Naive thymus-derived CD4-positive, alpha-beta T cell (primary cell): ENCODE data around the gene SLC25A52. TPM values are rescaled to one million over a fixed set of nuclear protein-coding genes. Genes with fewer than 3 reads are reported as not detected.
"Not testable (repeated sequence)": the region's sequence is repeated elsewhere in the genome, so short reads cannot be mapped to it uniquely, and the experiment has no call there.

Source experiments
- ATAC-seq: fragments of 150-1000 bp; cut with Tn5 transposase; 2 replicates; pipeline ENCODE4 v1.10.0; 2021; ENCODE audit warnings: mild to moderate bottlenecking, moderate library complexity
- CTCF ChIA-PET: fragments of 350-600 bp; sonication (Branson Sonifier 250); formaldehyde crosslinking; loops from one replicate; lab custom pipeline; 2021; ENCODE audit warnings: antibody characterized with exemption; lab: Charles Lee
- POLR2A ChIA-PET: fragments of 350-600 bp; sonication (Branson Sonifier 250); formaldehyde crosslinking; loops from one replicate; lab custom pipeline; 2021; ENCODE audit warnings: antibody characterized with exemption, inconsistent platforms; lab: Charles Lee
- DNase-seq, 9 donors: peaks; one replicate each; pipeline versions ENCODE4 v3.0.0 to v3.0.0-alpha.2; 2020 to 2022; ENCODE audit warnings: mixed read lengths in 1 of 9
- H3K27ac ChIP-seq: one replicate; pipeline ENCODE4 v1.7.0; 2013; ENCODE audit warnings: mild to moderate bottlenecking, low read depth, low read length, moderate library complexity
- H3K27me3 ChIP-seq, 2 donors: one replicate each; pipeline ENCODE4 v1.7.0; 2013; ENCODE audit warnings: low read length in 2 of 2, mild to moderate bottlenecking in 2 of 2, moderate library complexity in 2 of 2; ENCODE audit not compliant: control insufficient read depth in 2 of 2, insufficient read depth in 2 of 2
- H3K36me3 ChIP-seq, 3 experiments: 1 replicate in 2 of 3; 2 replicates in 1 of 3; pipeline ENCODE4 v1.7.0; 2013; ENCODE audit warnings: low read length in 3 of 3, mild to moderate bottlenecking in 3 of 3, moderate library complexity in 1 of 3; ENCODE audit not compliant: insufficient read depth in 3 of 3, control insufficient read depth in 2 of 3
- H3K4me1 ChIP-seq, 2 donors: one replicate each; pipeline ENCODE4 v1.7.0; 2013; ENCODE audit warnings: low read length in 2 of 2, mild to moderate bottlenecking in 2 of 2, moderate library complexity in 1 of 2; ENCODE audit not compliant: control insufficient read depth in 2 of 2, insufficient read depth in 2 of 2
- H3K4me3 ChIP-seq: 2 replicates; pipeline ENCODE4 v1.7.0; 2013; ENCODE audit warnings: mild to moderate bottlenecking, low read length
- H3K9me3 ChIP-seq, 3 experiments: 1 replicate in 2 of 3; 2 replicates in 1 of 3; pipeline ENCODE4 v1.7.0; 2013; ENCODE audit warnings: low read length in 3 of 3; ENCODE audit not compliant: control insufficient read depth in 2 of 3
- H3K27ac Mint-ChIP-seq, 9 donors: one replicate each; pipeline ENCODE4 v1.8.0; 2020 to 2022; ENCODE audit warnings: mixed read lengths in 9 of 9, mild to moderate bottlenecking in 8 of 9, moderate library complexity in 5 of 9, inconsistent platforms in 2 of 9
- H3K27me3 Mint-ChIP-seq, 5 donors: one replicate each; pipeline ENCODE4 v1.8.0; 2021 to 2022; ENCODE audit warnings: mixed read lengths in 5 of 5, mild to moderate bottlenecking in 1 of 5
- H3K36me3 Mint-ChIP-seq, 5 donors: one replicate each; pipeline ENCODE4 v1.8.0; 2020 to 2022; ENCODE audit warnings: mixed read lengths in 5 of 5, mild to moderate bottlenecking in 3 of 5, inconsistent platforms in 1 of 5
- H3K4me1 Mint-ChIP-seq, 7 donors: one replicate each; pipeline ENCODE4 v1.8.0; 2020 to 2022; ENCODE audit warnings: mixed read lengths in 7 of 7, mild to moderate bottlenecking in 3 of 7, inconsistent platforms in 1 of 7
- H3K4me3 Mint-ChIP-seq, 10 donors: one replicate each; pipeline ENCODE4 v1.8.0; 2020 to 2022; ENCODE audit warnings: mild to moderate bottlenecking in 10 of 10, mixed read lengths in 10 of 10, moderate library complexity in 6 of 10, inconsistent platforms in 2 of 10
- H3K9me3 Mint-ChIP-seq, 11 donors: one replicate each; pipeline ENCODE4 v1.8.0; 2020 to 2022; ENCODE audit warnings: mixed read lengths in 11 of 11, mild to moderate bottlenecking in 4 of 11, inconsistent platforms in 1 of 11, moderate library complexity in 1 of 11
- intact Hi-C, 2 donors: fragments of 100-400 bp; cut with micrococcal nuclease; formaldehyde crosslinking; loops; one replicate each; pipeline ENCODE4 v1.15.1; 2023
- polyA plus RNA-seq, 2 donors: library from polyadenylated mRNA; unstranded; fragments of 300-500 nt; fragmentation: Illumina TruSeq; gene quantifications; one replicate each; pipeline ENCODE4 v1.2.3, GENCODE V29; 2021
- total RNA-seq, 6 experiments: library from RNA in 5 of 6; stranded (reverse) in 5 of 6; gene quantifications; 1 replicate in 5 of 6; 2 replicates in 1 of 6; pipeline ENCODE4 v1.2.3 and lab custom pipeline; 2021 to 2026

Gene SLC25A52, protein sequence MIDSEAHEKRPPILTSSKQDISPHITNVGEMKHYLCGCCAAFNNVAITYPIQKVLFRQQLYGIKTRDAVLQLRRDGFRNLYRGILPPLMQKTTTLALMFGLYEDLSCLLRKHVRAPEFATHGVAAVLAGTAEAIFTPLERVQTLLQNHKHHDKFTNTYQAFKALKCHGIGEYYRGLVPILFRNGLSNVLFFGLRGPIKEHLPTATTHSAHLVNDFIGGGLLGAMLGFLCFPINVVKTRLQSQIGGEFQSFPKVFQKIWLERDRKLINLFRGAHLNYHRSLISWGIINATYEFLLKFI
- not detected for total RNA-seq
- not detected for polyA plus RNA-seq
- not detected for total RNA-seq (lab: John Stamatoyannopoulos, UW)

DNA sequence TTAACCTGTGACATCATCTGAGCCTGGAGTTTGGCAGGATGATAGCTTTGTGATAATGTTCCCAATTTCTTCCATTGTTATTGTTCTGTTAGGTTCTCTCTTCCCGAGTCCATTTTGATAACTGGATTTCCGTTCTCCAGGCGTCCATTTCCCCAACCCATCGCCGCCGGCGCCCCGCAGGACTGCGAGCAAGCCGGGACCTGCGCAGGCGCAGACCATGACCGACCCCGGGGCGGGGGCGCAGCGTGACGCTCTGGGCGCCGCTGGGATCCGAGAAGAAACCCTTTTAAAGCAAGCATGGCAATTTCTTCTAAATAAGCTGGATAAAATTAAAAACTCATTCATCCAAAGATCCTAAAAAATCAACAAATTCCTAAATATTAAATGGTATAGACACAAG is at the start of gene SLC25A52:
Gene SLC25A52, minus strand, starts transcription at position 186 of the 400 bp plus-strand sequence. CDS start 219 bp downstream, outside the sequence.
- no peaks in the 10 kb centered on the region for H3K27me3 ChIP-seq
- no peaks in the 10 kb centered on the region for H3K4me1 ChIP-seq
- H3K4me1 Mint-ChIP-seq = no peaks in the 10 kb centered on the region
- no peak within 1 kb of the TSS for H3K4me3 Mint-ChIP-seq
- H3K36me3 Mint-ChIP-seq = no peaks in the 10 kb centered on the region
- ChIA-PET CTCF (no interaction called here), POLR2A (no interaction called here)
- DNase-seq (no peak), ATAC-seq (no peak)
- no peaks in the 10 kb centered on the region for H3K9me3 ChIP-seq
- H3K36me3 ChIP-seq = no peaks in the 10 kb centered on the region
- H3K27ac ChIP-seq = no peak within 1 kb of the TSS
- no peak within 1 kb of the TSS for H3K27ac Mint-ChIP-seq
- no peak within 1 kb of the TSS for H3K4me3 ChIP-seq
- H3K9me3 Mint-ChIP-seq = no peaks in the 10 kb centered on the region
- H3K27me3 Mint-ChIP-seq = no peaks in the 10 kb centered on the region
- intact Hi-C loops = no loop called here

DNA sequence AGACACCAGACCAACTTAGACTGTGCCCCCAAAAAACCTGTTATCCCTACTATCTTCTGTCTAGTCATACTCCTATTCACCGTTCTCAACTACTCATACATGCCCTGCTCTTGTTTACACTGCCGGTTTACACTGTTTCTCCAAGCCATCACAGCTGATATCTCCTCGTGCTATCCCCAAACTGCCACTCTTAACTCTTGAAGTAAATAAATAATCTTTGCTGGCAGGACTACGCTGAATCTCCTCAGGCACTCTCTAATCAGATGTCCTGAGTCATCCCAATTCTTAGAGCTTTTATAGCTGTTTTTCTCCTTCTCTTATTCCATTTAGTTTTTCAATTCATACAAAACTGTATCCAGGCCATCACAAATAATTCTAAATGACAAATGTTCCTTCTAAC is 48.4 kb upstream of the SLC25A52 start:
- H3K9me3 Mint-ChIP-seq, H3K27me3 Mint-ChIP-seq, H3K4me1 Mint-ChIP-seq, H3K9me3 ChIP-seq, POLR2A ChIA-PET, H3K36me3 ChIP-seq, ATAC-seq, H3K36me3 Mint-ChIP-seq, H3K27me3 ChIP-seq, H3K27ac ChIP-seq, intact Hi-C loops, H3K4me3 ChIP-seq, DNase-seq, H3K4me1 ChIP-seq, H3K4me3 Mint-ChIP-seq, CTCF ChIA-PET, H3K27ac Mint-ChIP-seq: not testable (repeated sequence)

DNA sequence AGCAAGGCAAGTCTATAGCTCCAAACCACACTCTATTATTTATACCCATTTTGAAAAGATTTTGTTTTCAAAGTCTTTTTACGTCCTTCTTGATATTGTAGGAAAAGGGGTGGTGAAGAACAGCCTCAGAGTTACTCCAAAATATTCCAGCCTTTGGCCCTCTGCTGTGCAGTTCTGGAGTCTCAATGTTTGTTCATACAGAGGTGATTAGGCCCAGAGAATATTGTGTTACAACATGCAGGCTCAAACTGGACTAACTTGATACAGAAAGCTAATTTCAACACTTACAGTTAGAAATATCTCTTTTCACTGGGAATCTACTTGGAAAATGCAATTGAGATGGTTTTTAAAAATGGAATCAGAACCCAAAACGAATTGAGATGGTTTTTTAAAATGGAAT is 40.4 kb upstream of the SLC25A52 start:
- no peak for DNase-seq
- no peaks in the 10 kb centered on the region for H3K4me1 Mint-ChIP-seq
- Histone ChIP-seq H3K27me3 (no peaks in the 10 kb centered on the region), H3K27ac (no peak overlapping the region), H3K4me1 (no peaks in the 10 kb centered on the region), H3K36me3 (no peaks in the 10 kb centered on the region), H3K9me3 (no peaks in the 10 kb centered on the region), H3K4me3 (no peak overlapping the region)
- intact Hi-C loops = no loop called here
- POLR2A ChIA-PET = no interaction called here
- no peak for ATAC-seq
- CTCF ChIA-PET = no interaction called here
- no peaks in the 10 kb centered on the region for H3K36me3 Mint-ChIP-seq
- no peak overlapping the region for H3K4me3 Mint-ChIP-seq
- H3K9me3 Mint-ChIP-seq = no peaks in the 10 kb centered on the region
- H3K27ac Mint-ChIP-seq = no peak overlapping the region
- H3K27me3 Mint-ChIP-seq = no peaks in the 10 kb centered on the region

DNA sequence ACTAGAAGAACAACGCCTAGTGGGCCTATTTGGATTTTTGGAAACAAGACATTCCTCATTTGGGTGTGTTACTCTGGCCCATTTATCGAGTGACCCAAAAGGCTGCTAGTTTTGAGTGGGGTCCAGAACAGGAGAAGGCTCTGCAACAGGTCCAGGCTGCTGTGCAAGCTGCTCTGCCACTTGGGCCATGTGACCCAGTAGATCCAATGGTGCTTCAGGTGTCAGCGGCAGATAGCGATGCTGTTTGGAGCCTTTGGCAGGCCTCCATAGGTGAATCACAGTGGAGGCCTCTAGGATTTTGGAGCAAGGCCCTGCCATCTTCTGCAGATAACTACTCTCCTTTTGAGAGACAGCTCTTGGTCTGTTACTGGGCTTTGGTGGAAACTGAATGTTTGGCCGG is 38.6 kb upstream of the SLC25A52 start:
- H3K36me3 Mint-ChIP-seq, H3K36me3 ChIP-seq, intact Hi-C loops, H3K27ac ChIP-seq, H3K4me3 ChIP-seq, H3K9me3 Mint-ChIP-seq, H3K27ac Mint-ChIP-seq, ATAC-seq, H3K27me3 Mint-ChIP-seq, H3K4me1 Mint-ChIP-seq, POLR2A ChIA-PET, DNase-seq, H3K27me3 ChIP-seq, H3K9me3 ChIP-seq, H3K4me3 Mint-ChIP-seq, CTCF ChIA-PET, H3K4me1 ChIP-seq: not testable (repeated sequence)

DNA sequence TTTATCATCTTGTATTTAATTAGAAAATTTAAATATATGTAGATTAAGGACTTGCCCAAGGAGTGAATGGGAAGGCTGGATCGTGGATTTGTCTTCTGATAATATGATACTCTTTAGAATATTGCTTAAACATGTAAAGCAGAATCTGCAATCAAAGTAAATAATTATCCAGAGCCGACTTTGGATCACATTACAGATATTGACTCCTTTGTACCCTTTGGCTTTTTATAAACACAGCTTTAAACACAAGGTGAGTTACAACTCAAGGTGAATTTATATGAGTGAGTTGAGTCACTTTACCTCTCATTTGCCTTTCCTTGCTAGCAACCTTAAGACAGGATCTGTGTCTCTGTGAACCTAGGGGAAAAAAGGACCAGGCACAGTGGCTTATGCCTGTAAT is 37.7 kb upstream of the SLC25A52 start:
- no peaks in the 10 kb centered on the region for H3K36me3 Mint-ChIP-seq
- CTCF ChIA-PET = no interaction called here
- intact Hi-C loops = no loop called here

DNA sequence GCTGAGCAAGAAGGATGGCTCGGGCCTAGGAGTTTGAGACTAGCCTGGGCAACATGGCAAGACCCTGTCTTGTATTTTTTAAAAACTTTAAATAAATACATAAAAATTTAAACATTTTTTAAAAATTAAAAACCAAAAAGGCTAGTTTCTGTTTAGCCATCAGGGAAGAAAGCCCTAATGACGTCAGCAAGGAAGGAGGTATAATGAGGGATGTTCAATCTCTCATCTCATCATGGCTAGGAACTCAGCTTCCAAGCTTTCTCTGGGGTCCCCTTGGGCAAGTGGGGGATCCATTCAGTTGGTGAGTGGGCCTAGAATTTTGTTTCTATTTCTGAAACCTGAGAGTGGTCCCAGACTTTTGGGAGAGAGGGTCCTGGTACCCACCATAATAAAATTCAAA is 35.1 kb upstream of the SLC25A52 start:
- Histone ChIP-seq H3K27me3 (no peaks in the 10 kb centered on the region), H3K27ac (no peak overlapping the region), H3K4me1 (no peaks in the 10 kb centered on the region), H3K9me3 (no peaks in the 10 kb centered on the region), H3K4me3 (no peak overlapping the region), H3K36me3 (no peaks in the 10 kb centered on the region)
- Mint-ChIP-seq H3K36me3 (no peaks in the 10 kb centered on the region), H3K4me1 (peaks cover 0 to 3% (median 0%) of the 10 kb centered on the region in 7 donors), H3K27me3 (no peaks in the 10 kb centered on the region), H3K9me3 (no peaks in the 10 kb centered on the region), H3K27ac (no peak overlapping the region), H3K4me3 (no peak overlapping the region)
- DNase-seq = no peak
- POLR2A ChIA-PET = no interaction called here
- ATAC-seq = no peak
- intact Hi-C loops = no loop called here
- CTCF ChIA-PET = no interaction called here

More for the DNA sequence above, 37.7 kb upstream of the SLC25A52 start:
- Histone ChIP-seq H3K36me3 (no peaks in the 10 kb centered on the region), H3K4me3 (no peak overlapping the region), H3K27me3 (no peaks in the 10 kb centered on the region), H3K4me1 (no peaks in the 10 kb centered on the region), H3K27ac (no peak overlapping the region), H3K9me3 (no peaks in the 10 kb centered on the region)
- no peaks in the 10 kb centered on the region for H3K9me3 Mint-ChIP-seq
- no peak overlapping the region for H3K27ac Mint-ChIP-seq
- ATAC-seq (no peak), DNase-seq (no peak)
- H3K27me3 Mint-ChIP-seq = no peaks in the 10 kb centered on the region
- no peak overlapping the region for H3K4me3 Mint-ChIP-seq
- POLR2A ChIA-PET = no interaction called here
- H3K4me1 Mint-ChIP-seq = peaks cover 0 to 1% (median 0%) of the 10 kb centered on the region in 7 donors

DNA sequence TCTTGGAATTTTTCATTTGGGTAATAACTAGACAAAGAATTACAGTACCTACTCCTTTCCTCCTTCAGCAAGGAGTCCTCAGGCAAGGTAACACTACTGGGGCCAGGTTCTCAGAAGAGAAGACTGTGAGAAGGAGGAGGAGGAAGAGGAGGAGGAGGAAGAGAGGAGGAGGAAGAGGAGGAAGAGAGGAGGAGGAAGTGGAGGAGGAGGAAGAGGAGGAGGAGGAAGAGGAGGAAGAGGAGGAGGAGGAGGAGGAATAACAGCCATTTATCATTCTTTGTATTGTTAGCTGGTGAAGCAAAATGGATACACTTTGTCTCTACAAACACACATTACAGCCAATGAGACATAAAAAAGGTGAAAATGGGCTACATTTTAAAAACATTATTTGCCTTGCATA is 32.9 kb upstream of the SLC25A52 start:
- ChIA-PET CTCF (no interaction called here), POLR2A (no interaction called here)
- Histone ChIP-seq H3K9me3 (no peaks in the 10 kb centered on the region), H3K4me1 (no peaks in the 10 kb centered on the region), H3K4me3 (no peak overlapping the region), H3K27me3 (no peaks in the 10 kb centered on the region), H3K27ac (no peak overlapping the region), H3K36me3 (no peaks in the 10 kb centered on the region)
- Mint-ChIP-seq H3K36me3 (no peaks in the 10 kb centered on the region), H3K4me3 (no peak overlapping the region), H3K27me3 (no peaks in the 10 kb centered on the region), H3K9me3 (no peaks in the 10 kb centered on the region), H3K4me1 (peaks cover 0 to 3% (median 0%) of the 10 kb centered on the region in 7 donors), H3K27ac (no peak overlapping the region)
- intact Hi-C loops = no loop called here
- DNase-seq (no peak), ATAC-seq (no peak)
